SU-DHL-6 (cell line): ENCODE results near the gene PEX7.

ENCODE experiments used
- H2AFZ ChIP-seq: fragments of 200-600 bp; sonication (generic); 2 replicates; pipeline ENCODE4 v1.6.1; 2014; ENCODE audit warnings: low read depth, mild to moderate bottlenecking, moderate library complexity, mixed read lengths, antibody characterized with exemption, low read length; ENCODE audit not compliant: severe bottlenecking
- H3F3A ChIP-seq: fragments of 200-600 bp; shearing (Covaris generic); 2 replicates; pipeline ENCODE4 v1.6.0; 2016; ENCODE audit warnings: antibody characterized with exemption, mild to moderate bottlenecking; ENCODE audit not compliant: insufficient read depth
- H3K27ac ChIP-seq: fragments of 200-600 bp; sonication (generic); 2 replicates; pipeline ENCODE4 v1.5.1; 2016; ENCODE audit warnings: low read depth, mild to moderate bottlenecking, low read length, moderate library complexity, mixed read lengths
- H3K27me3 ChIP-seq: fragments of 200-600 bp; sonication (generic), shearing (Covaris generic); 2 replicates; pipeline ENCODE4 v1.6.0; 2014; ENCODE audit warnings: mild to moderate bottlenecking, low read length
- H3K36me3 ChIP-seq: fragments of 200-600 bp; sonication (generic); 2 replicates; pipeline ENCODE4 v1.6.1; 2014; ENCODE audit warnings: mild to moderate bottlenecking, low read length, mixed read lengths
- H3K4me2 ChIP-seq: fragments of 300-600, 200-600 bp; shearing (Covaris generic), sonication (generic); 2 replicates; pipeline ENCODE4 v1.6.0; 2014; ENCODE audit warnings: low read length, low read depth, mild to moderate bottlenecking; ENCODE audit not compliant: poor library complexity, severe bottlenecking
- H3K4me3 ChIP-seq: fragments of 200-600 bp; sonication (generic); 2 replicates; pipeline ENCODE4 v1.5.1; 2014; ENCODE audit warnings: antibody characterized with exemption, low read length, mild to moderate bottlenecking, mixed read lengths; ENCODE audit not compliant: insufficient read depth, poor library complexity, severe bottlenecking
- H3K79me2 ChIP-seq: fragments of 200-600 bp; sonication (generic); 2 replicates; pipeline ENCODE4 v1.6.1; 2014; ENCODE audit warnings: mild to moderate bottlenecking, low read length, moderate library complexity; ENCODE audit not compliant: insufficient read depth
- H3K9ac ChIP-seq: fragments of 200-600 bp; sonication (generic); 2 replicates; pipeline ENCODE4 v1.7.0; 2014; ENCODE audit warnings: mild to moderate bottlenecking, low read length
- H3K9me2 ChIP-seq: fragments of 200-600 bp; sonication (generic); replicated peaks from 2 replicates; pipeline ENCODE4 v1.6.1; 2014; ENCODE audit warnings: low read length; ENCODE audit not compliant: insufficient read depth
- H3K9me3 ChIP-seq: fragments of 200-600 bp; sonication (generic); 2 replicates; pipeline ENCODE4 v1.6.1; 2014; ENCODE audit warnings: low read length, mixed read lengths; ENCODE audit not compliant: insufficient read depth
- H4K20me1 ChIP-seq: fragments of 200-600 bp; sonication (generic); 2 replicates; pipeline ENCODE4 v1.6.1; 2014; ENCODE audit warnings: low read depth, mild to moderate bottlenecking, antibody characterized with exemption, low read length, moderate library complexity, mixed read lengths
- CTCF ChIP-seq: fragments of 200-600 bp; sonication (generic); IDR thresholded peaks from one replicate; pipeline ENCODE4 v1.5.1; 2017; ENCODE audit warnings: antibody characterized with exemption, mild to moderate bottlenecking, low read length, moderate library complexity; ENCODE audit not compliant: insufficient read depth, poor library complexity, severe bottlenecking
- EZH2phosphoT487 ChIP-seq: fragments of 200-600 bp; sonication (generic), shearing (Covaris generic); conservative IDR thresholded peaks from 2 replicates; pipeline ENCODE4 v1.6.1; 2018; ENCODE audit warnings: mild to moderate bottlenecking, antibody characterized with exemption, low read length, moderate library complexity, mixed read lengths

PEX7 gene

DNA sequence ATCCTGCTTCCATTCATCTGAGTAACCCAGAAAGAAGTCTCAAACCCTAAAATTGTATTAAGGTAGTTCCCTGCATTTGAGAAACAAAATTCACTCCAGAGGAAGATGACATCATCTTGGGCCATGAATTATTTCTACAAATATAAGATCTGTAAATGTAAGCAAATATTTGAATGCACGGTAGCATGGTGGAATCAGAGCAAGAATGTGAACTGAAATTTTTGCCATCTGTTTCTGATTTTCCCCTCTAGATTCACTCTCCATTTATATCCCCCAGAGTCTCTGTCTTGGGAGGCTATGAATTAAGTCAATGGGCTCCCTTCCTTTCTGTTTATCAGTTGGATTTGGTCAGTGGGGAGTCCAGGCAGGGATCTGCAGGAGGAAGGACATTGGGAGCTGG lies 24.3 kb upstream of the PEX7 start:
- Histone ChIP-seq H3K36me3 (no peaks in the 10 kb centered on the region), H3K27me3 (no peaks in the 10 kb centered on the region), H3K4me2 (no peak overlapping the region), H3K27ac (no peak overlapping the region), H3K4me3 (no peak overlapping the region), H3K9me3 (no peaks in the 10 kb centered on the region), H3K79me2 (no peaks in the 10 kb centered on the region), H4K20me1 (no peaks in the 10 kb centered on the region), H3K9me2 (no peaks in the 10 kb centered on the region), H2AFZ (no peak overlapping the region), H3K9ac (no peak overlapping the region), H3F3A (no peaks in the 10 kb centered on the region)
- TF ChIP-seq CTCF: no peak
- no peak for TF ChIP-seq EZH2phosphoT487

GRCh38 chr6:136801581-136801980 lies 20.8 kb upstream of the PEX7 start:
- H3K27ac ChIP-seq: no peak overlapping the region
- H3K9me2 ChIP-seq: no peaks in the 10 kb centered on the region
- H3K4me3 ChIP-seq: no peak overlapping the region
- no peak for TF ChIP-seq EZH2phosphoT487
- no peak for TF ChIP-seq CTCF
- no peaks in the 10 kb centered on the region for H3K79me2 ChIP-seq
- H3K36me3 ChIP-seq: no peaks in the 10 kb centered on the region
- H3F3A ChIP-seq: no peaks in the 10 kb centered on the region
- no peaks in the 10 kb centered on the region for H3K9me3 ChIP-seq
- no peak overlapping the region for H3K9ac ChIP-seq
- no peak overlapping the region for H2AFZ ChIP-seq
- no peak overlapping the region for H3K4me2 ChIP-seq
- H3K27me3 ChIP-seq: no peaks in the 10 kb centered on the region
- H4K20me1 ChIP-seq: no peaks in the 10 kb centered on the region

- Histone ChIP-seq H4K20me1 (no peaks in the 10 kb centered on the region), H3K27ac (no peak overlapping the region), H3K27me3 (no peaks in the 10 kb centered on the region), H2AFZ (no peak overlapping the region), H3K36me3 (no peaks in the 10 kb centered on the region), H3K9me2 (no peaks in the 10 kb centered on the region), H3K4me2 (no peak overlapping the region), H3K9me3 (no peaks in the 10 kb centered on the region), H3K4me3 (no peak overlapping the region), H3F3A (no peaks in the 10 kb centered on the region), H3K9ac (no peak overlapping the region), H3K79me2 (no peaks in the 10 kb centered on the region)
- TF ChIP-seq CTCF (no peak), EZH2phosphoT487 (no peak)
Observed at GRCh38 chr6:136803608-136804007, 18.8 kb upstream of the PEX7 start.
